IMR-90 (cell line): ENCODE measurements around the gene GABRB3. TPM values are rescaled to one million over a fixed set of nuclear protein-coding genes. Genes with fewer than 3 reads are reported as not detected.

Experiments used
- ATAC-seq: fragments of 200-7000 bp; cut with Tn5 transposase; 2 replicates; pipeline ENCODE4 v1.9.1; 2020; ENCODE audit warnings: low read depth, mild to moderate bottlenecking, moderate library complexity
- BruUV-seq: library from RNA; stranded (reverse); fragments of 400-500 nt; replicated peaks from 2 replicates; lab custom pipeline; 2021; lab: Mats Ljungman, UMichigan
- CTCF ChIA-PET: fragments of 300-600 bp; formaldehyde crosslinking; extraction: SDS; loops from one replicate; lab custom pipeline; 2021; ENCODE audit warnings: antibody characterized with exemption; lab: Yijun Ruan, JAX
- POLR2A ChIA-PET: fragments of 300-600 bp; sonication (Branson Sonifier 250); formaldehyde crosslinking; loops from one replicate; lab custom pipeline; 2022; ENCODE audit warnings: antibody characterized with exemption; ENCODE audit not compliant: unreplicated experiment; lab: Charles Lee
- DNase-seq: peaks from one replicate; pipeline ENCODE4 v3.0.0; 2013
- H2AFZ ChIP-seq: replicated peaks from 2 replicates; pipeline ENCODE3; 2013; ENCODE audit warnings: low read length, mild to moderate bottlenecking; ENCODE audit not compliant: poor library complexity
- H2AK5ac ChIP-seq: 2 replicates; pipeline ENCODE4 v1.6.1; 2013; ENCODE audit warnings: low read depth, low read length, inconsistent platforms
- H2AK9ac ChIP-seq: replicated peaks from 2 replicates; pipeline ENCODE3; 2013; ENCODE audit warnings: mild to moderate bottlenecking, low read depth, low read length, moderate library complexity; ENCODE audit not compliant: poor library complexity
- H2BK120ac ChIP-seq: 2 replicates; pipeline ENCODE4 v1.6.1; 2013; ENCODE audit warnings: low read depth, low read length, inconsistent platforms
- H2BK15ac ChIP-seq: 3 replicates; pipeline ENCODE4 v1.6.1; 2013; ENCODE audit warnings: low read depth, low read length, inconsistent platforms
- H2BK20ac ChIP-seq: 2 replicates; pipeline ENCODE4 v1.6.1; 2013; ENCODE audit warnings: low read depth, mild to moderate bottlenecking, inconsistent platforms, low read length, moderate library complexity
- H2BK5ac ChIP-seq: 2 replicates; pipeline ENCODE4 v1.6.1; 2013; ENCODE audit warnings: mild to moderate bottlenecking, low read depth, low read length, inconsistent platforms; ENCODE audit not compliant: poor library complexity, severe bottlenecking
- H3K14ac ChIP-seq: replicated peaks from 2 replicates; pipeline ENCODE4 v1.6.1; 2013; ENCODE audit warnings: low read depth, low read length, inconsistent platforms
- H3K18ac ChIP-seq: 2 replicates; pipeline ENCODE4 v1.6.1; 2013; ENCODE audit warnings: low read depth, low read length, control low read depth
- H3K23ac ChIP-seq: 2 replicates; pipeline ENCODE4 v1.6.1; 2013; ENCODE audit warnings: low read depth, low read length, inconsistent platforms
- H3K27ac ChIP-seq: 2 replicates; pipeline ENCODE4 v1.5.1; 2013; ENCODE audit warnings: mild to moderate bottlenecking, control low read depth, low read length; ENCODE audit not compliant: insufficient read depth
- H3K27me3 ChIP-seq: 2 replicates; pipeline ENCODE4 v1.6.1; 2013; ENCODE audit warnings: low read length; ENCODE audit not compliant: control insufficient read depth, insufficient read depth
- H3K36me3 ChIP-seq: 2 replicates; pipeline ENCODE4 v1.6.1; 2013; ENCODE audit warnings: low read length, mixed read lengths; ENCODE audit not compliant: control insufficient read depth, insufficient read depth
- H3K4ac ChIP-seq: 2 replicates; pipeline ENCODE4 v1.6.1; 2013; ENCODE audit warnings: low read depth, low read length, inconsistent platforms
- H3K4me1 ChIP-seq: 2 replicates; pipeline ENCODE4 v1.6.1; 2013; ENCODE audit warnings: low read length, mixed read lengths; ENCODE audit not compliant: control insufficient read depth, insufficient read depth
- H3K4me2 ChIP-seq: 2 replicates; pipeline ENCODE4 v1.6.1; 2013; ENCODE audit warnings: low read depth, mild to moderate bottlenecking, control low read depth, low read length, moderate library complexity
- H3K4me3 ChIP-seq: 2 replicates; pipeline ENCODE4 v1.5.1; 2013; ENCODE audit warnings: low read depth, mild to moderate bottlenecking, control low read depth, low read length, moderate library complexity; ENCODE audit not compliant: insufficient read depth
- H3K56ac ChIP-seq: 2 replicates; pipeline ENCODE4 v1.6.1; 2013; ENCODE audit warnings: low read length, inconsistent platforms; ENCODE audit not compliant: insufficient read depth; ENCODE audit errors: extremely low read depth
- H3K79me1 ChIP-seq, 2 experiments: 2 replicates each; pipeline ENCODE4 v1.6.1; 2013; ENCODE audit warnings: low read length in 2 of 2, inconsistent platforms in 1 of 2, low read depth in 1 of 2
- H3K9ac ChIP-seq: 2 replicates; pipeline ENCODE4 v1.6.1; 2013; ENCODE audit warnings: low read depth, low read length, control low read depth
- H3K9me1 ChIP-seq: 2 replicates; pipeline ENCODE4 v1.6.1; 2013; ENCODE audit warnings: low read length, inconsistent platforms; ENCODE audit not compliant: insufficient read depth
- H3K9me3 ChIP-seq: 2 replicates; pipeline ENCODE4 v1.6.1; 2013; ENCODE audit warnings: low read length; ENCODE audit not compliant: control insufficient read depth, insufficient read depth
- H4K20me1 ChIP-seq: 2 replicates; pipeline ENCODE4 v1.6.1; 2013; ENCODE audit warnings: low read length, inconsistent platforms; ENCODE audit not compliant: insufficient read depth
- H4K5ac ChIP-seq: 2 replicates; pipeline ENCODE4 v1.6.1; 2013; ENCODE audit warnings: mild to moderate bottlenecking, low read depth, low read length, control low read depth
- H4K8ac ChIP-seq, 2 experiments: 2 replicates each; pipeline ENCODE4 v1.6.1; 2013; ENCODE audit warnings: low read depth in 2 of 2, low read length in 2 of 2, control low read depth in 1 of 2, inconsistent platforms in 1 of 2
- H4K91ac ChIP-seq: 2 replicates; pipeline ENCODE4 v1.6.1; 2013; ENCODE audit warnings: low read depth, low read length, inconsistent platforms; ENCODE audit not compliant: insufficient read depth
- CEBPB ChIP-seq: IDR thresholded peaks from 2 replicates; pipeline ENCODE4 v1.6.1; 2012; ENCODE audit warnings: low read depth, low read length, improper control_type of control experiment
- CHD1 ChIP-seq: IDR thresholded peaks from 2 replicates; pipeline ENCODE4 v1.6.1; 2012; ENCODE audit warnings: low read depth, low read length, improper control_type of control experiment
- FOS ChIP-seq: fragments of 150-350 bp; IDR thresholded peaks from 2 replicates; pipeline ENCODE4 v1.6.1; 2016; ENCODE audit warnings: low read depth, low read length
- MAFK ChIP-seq: IDR thresholded peaks from 2 replicates; pipeline ENCODE4 v1.6.1; 2012; ENCODE audit warnings: low read depth, low read length, improper control_type of control experiment
- NFE2L2 ChIP-seq: fragments of 150-350 bp; IDR thresholded peaks from 2 replicates; pipeline ENCODE4 v1.6.1; 2016; ENCODE audit warnings: low read depth, mild to moderate bottlenecking, low read length
- POLR2A ChIP-seq: IDR thresholded peaks from 2 replicates; pipeline ENCODE4 v1.6.1; 2012; ENCODE audit warnings: mild to moderate bottlenecking, low read depth, low read length
- RAD21 ChIP-seq: IDR thresholded peaks from 2 replicates; pipeline ENCODE4 v1.6.1; 2012; ENCODE audit warnings: low read length, improper control_type of control experiment
- RFX5 ChIP-seq: IDR thresholded peaks from 2 replicates; pipeline ENCODE4 v1.8.0; 2012; ENCODE audit warnings: low read depth, mild to moderate bottlenecking, low read length, moderate library complexity
- SMC3 ChIP-seq: fragments of 150-350 bp; IDR thresholded peaks from 2 replicates; pipeline ENCODE4 v1.6.1; 2016; ENCODE audit warnings: low read depth, mild to moderate bottlenecking, antibody characterized with exemption, low read length, moderate library complexity
- USF2 ChIP-seq: fragments of 150-350 bp; IDR thresholded peaks from 2 replicates; pipeline ENCODE4 v1.6.1; 2017; ENCODE audit warnings: mild to moderate bottlenecking, antibody characterized with exemption, low read length, low read depth
- WGBS, 2 experiments: methylation state at CpG; one replicate each; pipeline versions ENCODE4 v1.1.5 to v1.1.7; 2013; ENCODE audit warnings: missing lambda C conversion rate in 2 of 2; ENCODE audit not compliant: insufficient read length in 1 of 2; ENCODE audit errors: extremely low coverage in 2 of 2; 5-methylcytosine and 5-hydroxymethylcytosine counted together
- dilution Hi-C: fragments of 300-500 bp; cut with HindIII; formaldehyde crosslinking; loops from one replicate; pipeline ENCODE4 v1.14.3; 2018; ENCODE audit warnings: low sequenced_read_pairs; ENCODE audit not compliant: unreplicated experiment
- in situ Hi-C: fragments of 300-500 bp; cut with MboI; formaldehyde crosslinking; loops from 3 replicates; pipeline ENCODE4 v1.14.3; 2019; ENCODE audit warnings: low sequenced_read_pairs, inconsistent platforms, mixed read lengths
- intact Hi-C: fragments of 100-400 bp; cut with micrococcal nuclease; formaldehyde crosslinking; loops from 2 replicates; pipeline ENCODE4 v1.10.0; 2022
- polyA plus RNA-seq, 3 experiments: library from polyadenylated mRNA; depleted of rRNA; stranded (reverse); fragments of >200 nt; gene quantifications; 2 replicates each; pipeline ENCODE4 v1.2.3, GENCODE V29; 2012; ENCODE audit warnings: low replicate concordance in 1 of 3
- total RNA-seq: library from RNA; depleted of rRNA; stranded (reverse); fragments of >200 nt; gene quantifications from 2 replicates; pipeline ENCODE4 v1.2.3, GENCODE V29; 2012
- TF ChIP-seq, protein P1 (sequence below): fragments of 150-350 bp; IDR thresholded peaks from 2 replicates; pipeline ENCODE4 v1.6.1; 2016; ENCODE audit warnings: low read depth, mild to moderate bottlenecking, low read length, moderate library complexity, borderline replicate concordance
- TF ChIP-seq, protein P2 (sequence below): conservative IDR thresholded peaks from 2 replicates; pipeline ENCODE4 v1.5.1; 2012; ENCODE audit warnings: mild to moderate bottlenecking, low read depth, low read length, improper control_type of control experiment

Gene GABRB3
- total and polyA plus RNA-seq, 2 of the 4 experiments (the other 2 are of a cell fraction) = 0.36 to 0.54 TPM

GRCh38 chr15:26564361-26564760 lies 208.5 kb downstream of the GABRB3 start:
- H3K18ac ChIP-seq = no peak overlapping the region

More at GRCh38 chr15:26564361-26564760, 208.5 kb downstream of the GABRB3 start:
- Histone ChIP-seq H3K4me3 (no peak overlapping the region), H3K9ac (no peak overlapping the region), H2AK5ac (no peak overlapping the region), H2AK9ac (no peak overlapping the region), H3K27me3 (no peaks in the 10 kb centered on the region), H3K14ac (no peak overlapping the region), H3K79me1 (no peaks in the 10 kb centered on the region), H3K23ac (no peak overlapping the region), H2BK20ac (no peak overlapping the region), H4K5ac (no peak overlapping the region), H3K9me3 (peaks cover 27% of the 10 kb centered on the region), H2AFZ (no peak overlapping the region), H3K56ac (no peak overlapping the region), H3K4me1 (no peaks in the 10 kb centered on the region), H3K9me1 (no peaks in the 10 kb centered on the region), H2BK120ac (no peak overlapping the region), H4K8ac (no peak overlapping the region), H3K36me3 (no peaks in the 10 kb centered on the region), H3K27ac (no peak overlapping the region), H2BK15ac (no peak overlapping the region), H3K4me2 (no peak overlapping the region), H4K91ac (no peak overlapping the region), H4K20me1 (no peaks in the 10 kb centered on the region), H2BK5ac (no peak overlapping the region), H3K4ac (no peak overlapping the region)
- no TSS peak for BruUV-seq
- ATAC-seq (no peak), DNase-seq (no peak)
- ChIA-PET CTCF (no interaction called here), POLR2A (no interaction called here)
- in situ Hi-C loops (no loop called here), intact Hi-C loops (no loop called here), dilution Hi-C loops (no loop called here)
- TF ChIP-seq CEBPB (no peak), POLR2A (no peak), RAD21 (no peak), SMC3 (no peak), USF2 (no peak), CHD1 (no peak), NFE2L2 (no peak), MAFK (no peak), RFX5 (no peak), FOS (no peak)
- TF ChIP-seq, protein P1, sequence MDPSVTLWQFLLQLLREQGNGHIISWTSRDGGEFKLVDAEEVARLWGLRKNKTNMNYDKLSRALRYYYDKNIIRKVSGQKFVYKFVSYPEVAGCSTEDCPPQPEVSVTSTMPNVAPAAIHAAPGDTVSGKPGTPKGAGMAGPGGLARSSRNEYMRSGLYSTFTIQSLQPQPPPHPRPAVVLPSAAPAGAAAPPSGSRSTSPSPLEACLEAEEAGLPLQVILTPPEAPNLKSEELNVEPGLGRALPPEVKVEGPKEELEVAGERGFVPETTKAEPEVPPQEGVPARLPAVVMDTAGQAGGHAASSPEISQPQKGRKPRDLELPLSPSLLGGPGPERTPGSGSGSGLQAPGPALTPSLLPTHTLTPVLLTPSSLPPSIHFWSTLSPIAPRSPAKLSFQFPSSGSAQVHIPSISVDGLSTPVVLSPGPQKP = no peak
- TF ChIP-seq, protein P2, sequence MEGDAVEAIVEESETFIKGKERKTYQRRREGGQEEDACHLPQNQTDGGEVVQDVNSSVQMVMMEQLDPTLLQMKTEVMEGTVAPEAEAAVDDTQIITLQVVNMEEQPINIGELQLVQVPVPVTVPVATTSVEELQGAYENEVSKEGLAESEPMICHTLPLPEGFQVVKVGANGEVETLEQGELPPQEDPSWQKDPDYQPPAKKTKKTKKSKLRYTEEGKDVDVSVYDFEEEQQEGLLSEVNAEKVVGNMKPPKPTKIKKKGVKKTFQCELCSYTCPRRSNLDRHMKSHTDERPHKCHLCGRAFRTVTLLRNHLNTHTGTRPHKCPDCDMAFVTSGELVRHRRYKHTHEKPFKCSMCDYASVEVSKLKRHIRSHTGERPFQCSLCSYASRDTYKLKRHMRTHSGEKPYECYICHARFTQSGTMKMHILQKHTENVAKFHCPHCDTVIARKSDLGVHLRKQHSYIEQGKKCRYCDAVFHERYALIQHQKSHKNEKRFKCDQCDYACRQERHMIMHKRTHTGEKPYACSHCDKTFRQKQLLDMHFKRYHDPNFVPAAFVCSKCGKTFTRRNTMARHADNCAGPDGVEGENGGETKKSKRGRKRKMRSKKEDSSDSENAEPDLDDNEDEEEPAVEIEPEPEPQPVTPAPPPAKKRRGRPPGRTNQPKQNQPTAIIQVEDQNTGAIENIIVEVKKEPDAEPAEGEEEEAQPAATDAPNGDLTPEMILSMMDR = no peak
- WGBS, 2 experiments = no CpG with 5 or more reads among the region's 6 CpGs
